Lower leg skin (tissue), 3 donors: ENCODE measurements around the gene SAMHD1.

Experiments used
- CTCF ChIP-seq, 3 donors: fragments of 450-650 bp; IDR thresholded peaks; one replicate each; pipeline ENCODE4 v1.5.1; 2016; ENCODE audit warnings: antibody characterized with exemption in 3 of 3, mild to moderate bottlenecking in 3 of 3, moderate library complexity in 2 of 3
- POLR2A ChIP-seq, 2 donors: fragments of 450-650 bp; IDR thresholded peaks; one replicate each; pipeline ENCODE4 v1.6.1; 2016 to 2017; ENCODE audit warnings: antibody characterized with exemption in 2 of 2, mild to moderate bottlenecking in 1 of 2, moderate library complexity in 1 of 2

- TF ChIP-seq CTCF (IDR thresholded peaks at IDR 0.05) (no peak), POLR2A (IDR thresholded peaks at IDR 0.05) (no peak)
These were observed 24.8 kb downstream of the SAMHD1 start for GRCh38 chr20:36926653-36927200.
